Measurements from ENCODE around the gene CNTRL. TPM values are rescaled to one million over a fixed set of nuclear protein-coding genes. Genes with fewer than 3 reads are reported as not detected.

Gene CNTRL
- total RNA-seq, 1 donor from 2014 or later = 18.2 TPM

DNA sequence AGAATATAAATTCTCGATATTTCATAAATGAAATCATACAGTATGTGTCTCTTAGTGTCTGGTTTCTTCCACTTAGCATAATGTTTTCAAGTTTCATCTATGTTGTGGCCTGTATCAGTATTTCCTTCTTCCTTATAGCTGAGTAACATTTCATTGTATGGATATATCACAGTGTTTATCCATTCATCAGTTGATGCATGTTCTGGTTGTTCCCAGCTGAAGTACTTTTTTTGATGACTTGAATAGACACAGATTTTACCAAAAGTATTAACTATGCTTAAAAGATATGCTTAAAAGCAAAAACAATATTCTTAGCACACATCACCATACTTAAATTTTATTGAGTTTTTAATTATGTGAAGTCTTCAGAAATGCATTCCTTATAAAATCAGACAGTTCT, 114.3 kb downstream of the CNTRL start:
- DNase-seq (ENCODE audit: low spot score, unreplicated experiment) = no peak
- no peak overlapping the region for H3K4me3 Mint-ChIP-seq (ENCODE audit: low read depth)
- no peaks in the 10 kb centered on the region for H3K9me3 Mint-ChIP-seq (ENCODE audit: low read depth)
- TF ChIP-seq, protein P1, sequence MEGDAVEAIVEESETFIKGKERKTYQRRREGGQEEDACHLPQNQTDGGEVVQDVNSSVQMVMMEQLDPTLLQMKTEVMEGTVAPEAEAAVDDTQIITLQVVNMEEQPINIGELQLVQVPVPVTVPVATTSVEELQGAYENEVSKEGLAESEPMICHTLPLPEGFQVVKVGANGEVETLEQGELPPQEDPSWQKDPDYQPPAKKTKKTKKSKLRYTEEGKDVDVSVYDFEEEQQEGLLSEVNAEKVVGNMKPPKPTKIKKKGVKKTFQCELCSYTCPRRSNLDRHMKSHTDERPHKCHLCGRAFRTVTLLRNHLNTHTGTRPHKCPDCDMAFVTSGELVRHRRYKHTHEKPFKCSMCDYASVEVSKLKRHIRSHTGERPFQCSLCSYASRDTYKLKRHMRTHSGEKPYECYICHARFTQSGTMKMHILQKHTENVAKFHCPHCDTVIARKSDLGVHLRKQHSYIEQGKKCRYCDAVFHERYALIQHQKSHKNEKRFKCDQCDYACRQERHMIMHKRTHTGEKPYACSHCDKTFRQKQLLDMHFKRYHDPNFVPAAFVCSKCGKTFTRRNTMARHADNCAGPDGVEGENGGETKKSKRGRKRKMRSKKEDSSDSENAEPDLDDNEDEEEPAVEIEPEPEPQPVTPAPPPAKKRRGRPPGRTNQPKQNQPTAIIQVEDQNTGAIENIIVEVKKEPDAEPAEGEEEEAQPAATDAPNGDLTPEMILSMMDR (IDR thresholded peaks at IDR 0.05; ENCODE audit: unreplicated experiment) = no peak
- H3K36me3 Mint-ChIP-seq (ENCODE audit: insufficient read depth) = peaks cover 4% of the 10 kb centered on the region
- peak overlapping the region; percentile 31 for H3K27ac Mint-ChIP-seq
- no peaks in the 10 kb centered on the region for H3K27me3 Mint-ChIP-seq
- H3K4me1 Mint-ChIP-seq (ENCODE audit: low read depth) = peaks cover 25% of the 10 kb centered on the region

DNA sequence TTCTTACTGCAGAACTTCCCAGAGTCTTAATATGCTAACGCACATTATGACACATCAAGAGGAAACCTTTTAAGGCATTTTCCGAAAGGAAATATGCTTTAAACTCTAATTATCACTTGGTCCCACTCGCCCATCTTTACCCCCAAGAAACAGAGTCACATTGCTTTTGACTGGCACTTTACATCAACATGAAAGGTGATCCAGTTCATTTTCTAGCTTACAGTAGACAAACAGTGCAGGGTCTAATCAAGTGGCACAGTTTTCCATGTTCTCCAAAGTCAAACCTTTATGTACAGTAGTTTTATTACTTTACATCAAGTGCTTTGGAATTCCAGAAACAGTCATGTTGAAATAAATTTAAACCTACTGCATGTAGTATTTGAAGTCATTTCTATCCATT, 114.9 kb downstream of the CNTRL start:
- Mint-ChIP-seq H3K27ac (peak overlapping the region; percentile 71), H3K27me3 (no peaks in the 10 kb centered on the region), H3K4me3 (ENCODE audit: low read depth) (no peak overlapping the region), H3K4me1 (ENCODE audit: low read depth) (peaks cover 22% of the 10 kb centered on the region), H3K9me3 (ENCODE audit: low read depth) (no peaks in the 10 kb centered on the region), H3K36me3 (ENCODE audit: insufficient read depth) (peaks cover 4% of the 10 kb centered on the region)
- TF ChIP-seq, protein P1 (IDR thresholded peaks at IDR 0.05; ENCODE audit: unreplicated experiment) = no peak
- no peak for DNase-seq (ENCODE audit: low spot score, unreplicated experiment)

DNA sequence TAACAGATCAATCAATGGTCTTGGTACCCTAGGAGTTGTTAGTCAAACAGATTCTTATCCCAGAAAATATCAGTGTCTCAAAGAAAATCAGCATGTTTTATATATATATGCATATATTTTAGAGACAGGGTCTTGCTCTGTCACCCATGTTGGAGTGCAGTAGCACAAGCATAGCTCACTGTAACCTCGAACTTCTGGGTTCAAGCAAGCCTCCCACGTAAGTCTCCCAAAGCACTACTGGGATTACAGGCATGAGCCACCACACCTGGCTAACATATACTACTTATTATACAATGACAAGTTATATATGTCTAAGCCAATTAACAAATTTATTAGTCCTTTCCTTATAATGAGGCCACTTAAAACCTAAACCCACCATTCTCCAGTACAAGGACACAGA, 116.5 kb downstream of the CNTRL start:
- H3K36me3 Mint-ChIP-seq (ENCODE audit: insufficient read depth) = peaks cover 3% of the 10 kb centered on the region

DNA sequence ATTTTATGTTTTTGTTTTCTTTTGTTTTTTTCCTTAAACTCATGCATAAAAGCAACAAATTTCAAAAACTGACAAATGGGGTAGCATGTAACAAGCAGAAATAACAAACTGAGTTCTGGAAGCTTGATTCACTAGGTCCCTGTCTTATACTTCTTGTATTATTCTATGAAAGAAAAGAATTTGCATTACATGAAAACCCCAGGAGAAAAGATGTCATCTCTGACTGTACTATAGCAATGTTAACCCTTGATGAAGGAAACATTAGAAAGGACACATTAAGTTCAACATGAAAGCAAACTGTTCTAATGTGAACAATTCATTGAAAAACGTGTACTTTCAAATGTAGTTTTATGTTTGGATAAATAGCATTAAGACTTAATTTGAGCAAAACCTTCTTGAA, 117.8 kb downstream of the CNTRL start:
- H3K4me3 Mint-ChIP-seq (ENCODE audit: low read depth) = no peak overlapping the region
- no peaks in the 10 kb centered on the region for H3K9me3 Mint-ChIP-seq (ENCODE audit: low read depth)
- H3K27ac Mint-ChIP-seq = no peak overlapping the region

More for the DNA sequence above, 116.5 kb downstream of the CNTRL start:
- no peak overlapping the region for H3K27ac Mint-ChIP-seq
- DNase-seq (ENCODE audit: low spot score, unreplicated experiment) = no peak
- H3K4me1 Mint-ChIP-seq (ENCODE audit: low read depth) = peaks cover 36% of the 10 kb centered on the region
- H3K9me3 Mint-ChIP-seq (ENCODE audit: low read depth) = no peaks in the 10 kb centered on the region
- TF ChIP-seq, protein P1 (IDR thresholded peaks at IDR 0.05; ENCODE audit: unreplicated experiment) = no peak
- H3K27me3 Mint-ChIP-seq = no peaks in the 10 kb centered on the region
- no peak overlapping the region for H3K4me3 Mint-ChIP-seq (ENCODE audit: low read depth)

DNA sequence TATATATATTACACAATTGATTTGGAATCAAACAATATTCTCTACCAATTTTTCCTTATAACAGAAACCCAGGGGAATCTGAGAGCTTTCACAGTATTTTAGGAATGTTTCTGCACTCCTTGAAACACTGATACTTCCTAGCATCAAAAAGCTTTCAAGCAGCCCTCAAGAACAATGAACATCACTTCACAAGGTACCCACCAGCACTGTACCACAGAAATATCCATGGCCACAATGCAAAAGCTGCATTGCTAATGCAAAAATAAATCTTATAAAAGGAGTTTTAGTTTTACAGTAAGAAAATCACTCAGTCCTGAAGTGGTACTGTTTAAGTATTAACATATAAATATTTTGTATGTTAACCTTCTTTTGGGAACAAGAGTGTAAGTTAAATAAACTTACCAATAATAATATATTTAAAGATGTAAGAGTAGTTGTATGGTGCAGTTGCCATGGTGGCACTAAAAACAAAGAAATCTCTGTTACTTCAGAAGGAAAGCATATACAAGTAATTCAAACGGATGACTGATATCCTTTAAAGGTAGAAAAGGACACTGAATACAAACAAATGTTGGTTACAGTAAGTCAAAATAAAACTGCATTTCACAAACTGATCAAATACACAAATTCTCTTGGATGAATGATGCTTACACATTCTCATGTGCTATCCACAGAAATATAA, 118.3 kb downstream of the CNTRL start:
- H3K4me3 Mint-ChIP-seq (ENCODE audit: low read depth) = no peak overlapping the region
- no peaks in the 10 kb centered on the region for H3K36me3 Mint-ChIP-seq (ENCODE audit: insufficient read depth)
- no peak for DNase-seq (ENCODE audit: low spot score, unreplicated experiment)
- H3K27me3 Mint-ChIP-seq = no peaks in the 10 kb centered on the region
- H3K27ac Mint-ChIP-seq = no peak overlapping the region
- no peaks in the 10 kb centered on the region for H3K9me3 Mint-ChIP-seq (ENCODE audit: low read depth)
- H3K4me1 Mint-ChIP-seq (ENCODE audit: low read depth) = peaks cover 39% of the 10 kb centered on the region
- TF ChIP-seq, protein P1 (IDR thresholded peaks at IDR 0.05; ENCODE audit: unreplicated experiment) = no peak

More for the DNA sequence above, 117.8 kb downstream of the CNTRL start:
- Mint-ChIP-seq H3K4me1 (ENCODE audit: low read depth) (peaks cover 41% of the 10 kb centered on the region), H3K36me3 (ENCODE audit: insufficient read depth) (no peaks in the 10 kb centered on the region), H3K27me3 (no peaks in the 10 kb centered on the region)
- no peak for DNase-seq (ENCODE audit: low spot score, unreplicated experiment)
- TF ChIP-seq, protein P1 (IDR thresholded peaks at IDR 0.05; ENCODE audit: unreplicated experiment) = no peak
